SHP77 (cell line): ENCODE data around the gene SLC36A4.
"Not testable (repeated sequence)": the region's sequence is repeated elsewhere in the genome, so short reads cannot be mapped to it uniquely, and the experiment has no call there.

ENCODE experiments used
- DNase-seq, 2 experiments: peaks; one replicate each; lab custom pipeline; 2025; lab: John Stamatoyannopoulos, UW

The SLC36A4 gene

DNA sequence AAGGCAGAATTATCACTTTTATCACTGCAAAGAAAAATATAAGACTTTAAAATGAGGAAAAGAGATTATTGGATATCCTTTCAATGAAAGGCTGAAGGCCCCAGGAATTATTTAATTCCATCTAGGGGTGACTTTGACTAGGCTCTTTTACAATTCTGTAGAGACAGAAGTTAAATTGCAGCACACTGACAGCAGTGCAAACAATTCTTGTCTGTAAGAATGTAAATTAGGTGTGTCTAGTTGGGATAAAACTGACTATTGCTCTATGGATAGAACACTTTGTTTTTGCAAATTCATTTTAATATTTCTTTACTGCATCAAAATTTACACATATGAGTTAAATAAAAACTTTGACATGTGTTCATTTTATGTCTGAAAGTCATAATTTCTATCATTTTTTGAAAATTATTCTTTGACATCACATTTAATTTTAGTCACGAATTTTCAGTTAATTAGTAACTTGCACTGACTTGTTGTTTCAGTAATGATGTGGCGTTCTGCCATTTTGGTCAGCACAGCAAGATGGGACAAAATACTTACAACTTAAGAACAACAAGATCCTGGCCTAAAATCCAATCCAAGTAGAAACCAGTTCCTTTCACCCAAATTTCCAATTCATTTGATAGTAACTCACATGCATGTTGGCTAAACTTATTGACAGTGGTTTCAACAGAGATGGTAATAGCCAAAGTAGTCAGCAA, 75.1 kb downstream of the SLC36A4 start:
- no peak for DNase-seq

GRCh38 chr11:93118276-93118675, 79.5 kb downstream of the SLC36A4 start:
- no peak for DNase-seq

GRCh38 chr11:93117565-93117964, 80.2 kb downstream of the SLC36A4 start:
- DNase-seq: no peak

DNA sequence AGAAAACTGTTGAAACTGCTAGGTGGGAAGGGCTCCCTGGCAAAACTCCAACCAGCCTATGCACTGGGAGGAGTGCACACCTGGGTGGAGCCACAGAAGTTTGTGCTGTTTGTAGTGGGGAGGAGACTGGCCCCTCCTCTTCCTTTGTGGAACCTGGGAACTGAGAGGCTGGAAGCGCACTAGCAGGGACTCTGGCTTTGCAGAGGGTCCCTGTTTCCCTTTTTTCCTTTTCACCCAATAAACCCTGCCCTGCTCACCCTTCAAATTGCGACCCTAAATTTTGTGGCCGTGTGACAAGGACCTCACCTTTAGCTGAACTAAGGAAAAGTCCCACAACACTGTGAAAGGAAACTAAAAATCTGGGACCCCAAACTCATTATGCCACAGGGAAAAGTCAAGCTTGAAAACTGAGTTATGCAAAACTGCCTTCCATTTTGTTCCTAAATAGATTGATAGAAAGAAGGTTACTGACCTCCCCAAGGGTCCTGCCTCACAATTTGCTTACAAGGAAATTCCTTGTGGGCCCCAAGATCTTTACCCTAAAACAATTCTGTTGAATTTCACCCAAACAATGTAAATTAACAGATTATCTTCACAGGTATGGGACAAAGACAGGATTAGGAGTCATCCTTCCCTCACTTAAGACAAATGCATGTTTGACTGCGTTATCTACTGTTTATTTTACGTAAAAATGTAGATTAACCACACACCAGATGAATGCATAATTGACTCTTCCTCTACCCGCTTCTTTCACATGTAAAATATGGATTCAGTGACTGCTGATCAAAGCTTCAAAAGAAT, 81.0 kb downstream of the SLC36A4 start:
- no peak for DNase-seq

DNA sequence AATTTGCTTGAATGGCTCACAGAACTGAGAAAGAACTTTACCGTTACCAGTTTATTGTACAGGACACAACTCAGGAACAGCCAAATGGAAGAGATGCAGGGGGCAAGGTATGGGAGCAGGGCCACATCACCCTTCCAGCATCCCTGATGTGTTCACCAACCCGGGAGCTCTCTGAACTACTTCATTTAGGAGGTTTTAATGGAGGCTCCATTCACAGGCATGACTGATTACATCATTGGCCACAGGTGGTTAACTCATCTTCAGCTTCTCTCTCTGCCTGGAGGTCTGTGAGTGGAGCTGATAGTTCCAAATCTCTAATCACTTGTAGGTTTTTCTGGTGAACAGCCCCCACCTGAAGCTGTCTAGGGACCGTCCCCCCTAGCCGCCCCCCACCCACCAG, 83.5 kb downstream of the SLC36A4 start:
- no peak for DNase-seq

DNA sequence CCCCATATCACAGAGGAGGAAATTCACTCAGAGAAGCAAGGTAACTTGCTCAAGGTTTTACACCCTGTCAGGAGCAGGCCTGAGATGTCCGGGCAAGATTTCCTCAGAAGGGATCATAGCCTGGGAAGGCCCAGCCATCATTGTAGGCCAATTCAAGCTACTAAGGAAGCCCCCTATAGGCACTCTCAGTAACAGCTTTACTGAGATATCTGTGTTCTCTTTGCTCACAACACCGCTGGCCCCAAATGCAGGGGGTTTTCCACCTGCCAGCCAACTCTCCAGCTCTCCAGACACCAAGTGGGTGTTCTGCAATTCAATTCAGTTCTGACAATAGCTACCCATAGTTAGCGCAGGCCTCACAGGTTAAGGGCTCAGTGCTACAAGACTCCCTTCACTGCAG, 84.0 kb downstream of the SLC36A4 start:
- DNase-seq: no peak

GRCh38 chr11:93111147-93111546, 86.6 kb downstream of the SLC36A4 start:
- not testable (repeated sequence) for DNase-seq

DNA sequence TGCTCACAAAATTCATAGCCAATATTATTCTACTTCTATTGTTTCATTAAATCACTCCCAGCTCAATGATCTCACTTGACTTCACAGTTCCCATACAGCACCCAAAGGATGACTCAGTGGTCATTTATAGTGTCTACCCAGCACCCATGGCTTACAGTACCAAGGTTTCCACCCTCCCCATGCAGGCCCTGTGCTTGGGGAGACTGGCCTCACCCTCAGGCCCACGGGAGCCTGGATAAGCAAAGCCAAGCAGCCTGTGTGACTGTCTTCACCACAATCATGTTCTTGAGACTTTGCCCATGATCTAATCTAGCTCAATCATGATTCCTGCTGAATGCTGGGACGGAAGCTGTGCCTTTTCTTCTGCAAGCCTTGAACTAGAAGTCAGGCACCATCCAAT, 97.6 kb downstream of the SLC36A4 start:
- no peak for DNase-seq

DNA sequence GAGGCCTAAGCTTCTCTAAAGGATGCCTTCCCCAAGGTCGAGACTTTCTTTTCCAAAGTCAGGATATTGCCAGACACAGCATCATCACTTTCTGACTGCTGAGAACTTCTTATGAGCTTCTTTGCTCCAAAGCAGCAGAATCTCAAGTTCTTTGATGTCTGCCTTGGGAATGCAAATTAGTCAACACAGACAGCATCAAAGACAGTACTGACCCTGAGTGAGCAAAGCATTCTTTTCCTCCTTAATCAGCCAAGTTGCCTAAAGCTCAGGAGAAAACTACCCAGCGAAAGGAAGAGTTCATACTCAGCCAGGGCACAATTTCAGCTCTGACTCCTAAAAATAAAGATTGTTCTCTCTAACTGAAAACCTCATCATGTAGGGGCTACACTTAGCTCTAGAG, 98.0 kb downstream of the SLC36A4 start:
- no peak for DNase-seq
